Gastrocnemius medialis (tissue), 4 donors: ENCODE measurements around the gene CTTNBP2NL. TPM values are rescaled to one million over a fixed set of nuclear protein-coding genes. Genes with fewer than 3 reads are reported as not detected.
A peak's percentile ranks its signal among the peaks of the same experiment; 100 is the strongest.
"Not testable (repeated sequence)": the region's sequence is repeated elsewhere in the genome, so short reads cannot be mapped to it uniquely, and the experiment has no call there.

Source experiments
- ATAC-seq, 2 donors: fragments of 150-250 bp; one replicate each; pipeline ENCODE4 v1.9.1; 2016
- DNase-seq, 2 donors: peaks; one replicate each; pipeline ENCODE4 v3.0.0-alpha.2; 2019
- H3K27ac ChIP-seq, 4 donors: fragments of 200-600 bp; sonication (generic); 1 replicate in 1 of 4; 2 replicates in 3 of 4; pipeline ENCODE4 v1.5.1; 2016 to 2018; ENCODE audit warnings: mild to moderate bottlenecking in 2 of 4, moderate library complexity in 1 of 4
- H3K27me3 ChIP-seq, 3 donors: fragments of 200-600 bp; sonication (generic) in 2 of 3; 1 replicate in 1 of 3; 2 replicates in 2 of 3; pipeline versions ENCODE4 v1.5.1 to v1.6.0; 2016 to 2019; ENCODE audit warnings: mild to moderate bottlenecking in 1 of 3, moderate library complexity in 1 of 3
- H3K36me3 ChIP-seq, 2 donors: fragments of 200-600 bp; sonication (generic) in 1 of 2; one replicate each; pipeline ENCODE4 v1.5.1; 2017 to 2018
- H3K4me1 ChIP-seq, 2 donors: fragments of 200-600 bp; sonication (generic) in 1 of 2; one replicate each; pipeline ENCODE4 v1.5.1; 2016 to 2017; ENCODE audit warnings: mild to moderate bottlenecking in 2 of 2
- H3K4me3 ChIP-seq, 4 donors: fragments of 200-600 bp; sonication (generic) in 3 of 4; 1 replicate in 1 of 4; 2 replicates in 3 of 4; pipeline ENCODE4 v1.5.1; 2016 to 2019; ENCODE audit warnings: mild to moderate bottlenecking in 2 of 4
- H3K9me3 ChIP-seq, 3 donors: fragments of 200-600 bp; sonication (generic) in 2 of 3; 1 replicate in 1 of 3; 2 replicates in 2 of 3; pipeline ENCODE4 v1.5.1; 2016 to 2019
- CTCF ChIP-seq, 5 experiments: fragments of 450-650 bp in 3 of 5; fragments of 200-600 bp in 2 of 5; sonication (generic) in 2 of 5; IDR thresholded peaks in 4 of 5; conservative IDR thresholded peaks in 1 of 5; 1 replicate in 4 of 5; 2 replicates in 1 of 5; pipeline ENCODE4 v1.5.1; 2016 to 2019; ENCODE audit warnings: antibody characterized with exemption in 5 of 5, mild to moderate bottlenecking in 3 of 5, moderate library complexity in 3 of 5
- POLR2A ChIP-seq, 2 donors: fragments of 450-650 bp; IDR thresholded peaks; one replicate each; pipeline ENCODE4 v1.6.1; 2017; ENCODE audit warnings: antibody characterized with exemption in 2 of 2, mild to moderate bottlenecking in 2 of 2, moderate library complexity in 2 of 2
- in situ Hi-C, 4 donors: fragments of 200-750 bp; cut with MboI; loops; one replicate each; pipeline versions ENCODE4 v1.15.0 to v1.8.0; 2017; ENCODE audit warnings: low sequenced_read_pairs in 4 of 4
- intact Hi-C: fragments of 100-400 bp; cut with DNase I; formaldehyde crosslinking; loops from one replicate; pipeline ENCODE4 v1.15.1; 2023; ENCODE audit warnings: low total_unique reads
- total RNA-seq, 4 donors: library from RNA; depleted of rRNA; stranded (reverse); fragments of >200 nt; gene quantifications; one replicate each; pipeline versions ENCODE4 v1.1.0 to v1.2.3, GENCODE V29; 2016

The CTTNBP2NL gene
- total RNA-seq, 4 donors from 2014 or later = 2.6 to 7.2 (median 3.9) TPM

GRCh38 chr1:112423207-112423606 lies 27.2 kb downstream of the CTTNBP2NL start:
- Histone ChIP-seq H3K9me3 (no peaks in the 10 kb centered on the region), H3K36me3 (no peaks in the 10 kb centered on the region), H3K27ac (no peak overlapping the region), H3K4me3 (no peak overlapping the region), H3K27me3 (no peaks in the 10 kb centered on the region), H3K4me1 (no peaks in the 10 kb centered on the region)
- no peak for ATAC-seq
- intact Hi-C loops (no loop called here), in situ Hi-C loops (no loop called here)
- no peak for TF ChIP-seq CTCF (IDR thresholded peaks at IDR 0.05 in 4 of 5, conservative IDR thresholded peaks at IDR 0.05 in 1 of 5)
- no peak for TF ChIP-seq POLR2A (IDR thresholded peaks at IDR 0.05)
- DNase-seq = no peak

DNA sequence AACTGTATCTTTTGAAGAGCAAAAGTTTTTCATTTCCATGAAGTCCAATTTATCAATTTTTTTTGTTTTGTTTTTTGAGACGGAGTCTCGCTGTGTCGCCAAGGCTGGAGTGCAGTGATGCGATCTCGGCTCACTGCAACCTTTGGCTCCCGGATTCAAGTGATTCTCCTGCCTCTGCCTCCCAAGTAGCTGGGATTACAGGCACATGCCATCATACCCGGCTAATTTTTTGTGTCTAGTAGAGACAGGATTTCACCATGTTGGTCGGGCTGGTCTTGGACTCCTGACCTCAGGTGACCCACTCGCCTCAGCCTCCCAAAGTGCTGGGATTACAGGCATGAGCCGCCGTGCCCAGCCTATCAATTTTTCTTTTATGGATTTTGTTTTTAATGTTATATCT lies 27.7 kb downstream of the CTTNBP2NL start:
- H3K4me3 ChIP-seq, H3K4me1 ChIP-seq, H3K27ac ChIP-seq, ATAC-seq, H3K9me3 ChIP-seq, DNase-seq, H3K36me3 ChIP-seq, intact Hi-C loops, H3K27me3 ChIP-seq, in situ Hi-C loops: not testable (repeated sequence)

GRCh38 chr1:112429749-112430148 lies 33.7 kb downstream of the CTTNBP2NL start:
- in situ Hi-C loops (no loop called here), intact Hi-C loops (no loop called here)
- H3K9me3 ChIP-seq = no peaks in the 10 kb centered on the region
- H3K27ac ChIP-seq = peak overlapping the region in 3 of 4 donors; percentile 35 to 56 (median 48)
- H3K27me3 ChIP-seq = no peaks in the 10 kb centered on the region
- no peak overlapping the region for H3K4me3 ChIP-seq
- peaks cover 0 to 10% of the 10 kb centered on the region in 2 donors for H3K4me1 ChIP-seq
- no peak for DNase-seq
- TF ChIP-seq POLR2A (IDR thresholded peaks at IDR 0.05) (no peak), CTCF (IDR thresholded peaks at IDR 0.05 in 4 of 5, conservative IDR thresholded peaks at IDR 0.05 in 1 of 5) (no peak)
- no peak for ATAC-seq
- no peaks in the 10 kb centered on the region for H3K36me3 ChIP-seq

GRCh38 chr1:112431038-112431437 lies 35.0 kb downstream of the CTTNBP2NL start:
- Histone ChIP-seq H3K36me3 (no peaks in the 10 kb centered on the region), H3K4me3 (no peak overlapping the region), H3K9me3 (no peaks in the 10 kb centered on the region), H3K4me1 (peaks cover 0 to 14% of the 10 kb centered on the region in 2 donors), H3K27ac (peak overlapping the region; percentile 31 to 57 (median 48)), H3K27me3 (no peaks in the 10 kb centered on the region)
- no peak for TF ChIP-seq CTCF (IDR thresholded peaks at IDR 0.05 in 4 of 5, conservative IDR thresholded peaks at IDR 0.05 in 1 of 5)
- no peak for TF ChIP-seq POLR2A (IDR thresholded peaks at IDR 0.05)
- in situ Hi-C loops = no loop called here
- ATAC-seq (no peak), DNase-seq (no peak)
- intact Hi-C loops = no loop called here

GRCh38 chr1:112435448-112435847 lies 39.4 kb downstream of the CTTNBP2NL start:
- ATAC-seq = no peak
- Histone ChIP-seq H3K36me3 (no peaks in the 10 kb centered on the region), H3K9me3 (no peaks in the 10 kb centered on the region), H3K27me3 (no peaks in the 10 kb centered on the region), H3K27ac (peak overlapping the region; percentile 59 to 68 (median 66)), H3K4me1 (peaks cover 0 to 6% of the 10 kb centered on the region in 2 donors), H3K4me3 (no peak overlapping the region)
- intact Hi-C loops = no loop called here
- no peak for DNase-seq
- in situ Hi-C loops = no loop called here
- TF ChIP-seq POLR2A (IDR thresholded peaks at IDR 0.05) (no peak), CTCF (IDR thresholded peaks at IDR 0.05 in 4 of 5, conservative IDR thresholded peaks at IDR 0.05 in 1 of 5) (no peak)
